HEK293T (cell line): ENCODE measurements around the gene PSMG2.

Experiments used
- CTCF ChIA-PET: fragments of 350-600 bp; formaldehyde crosslinking; extraction: SDS; loops from one replicate; lab custom pipeline; 2021; ENCODE audit warnings: antibody characterized with exemption, inconsistent platforms; lab: Yijun Ruan, JAX
- POLR2A ChIA-PET: fragments of 350-600 bp; formaldehyde crosslinking; extraction: SDS; loops from one replicate; lab custom pipeline; 2020; ENCODE audit warnings: antibody characterized with exemption, inconsistent platforms; lab: Yijun Ruan, JAX
- DNase-seq: peaks from one replicate; pipeline ENCODE4 v3.0.0; 2012; ENCODE audit warnings: mixed read lengths; ENCODE audit errors: extremely low spot score
- ARNT ChIP-seq: fragments of 450-650 bp; IDR thresholded peaks from 2 replicates; pipeline ENCODE4 v1.6.1; 2017; ENCODE audit warnings: mild to moderate bottlenecking
- BHLHE40 ChIP-seq: fragments of 450-650 bp; IDR thresholded peaks from 2 replicates; pipeline ENCODE4 v1.6.1; 2016; ENCODE audit warnings: mild to moderate bottlenecking, moderate library complexity, borderline replicate concordance
- CTBP1 ChIP-seq: fragments of 450-650 bp; IDR thresholded peaks from 2 replicates; pipeline ENCODE4 v1.6.1; 2016; ENCODE audit warnings: borderline replicate concordance
- ELF4 ChIP-seq: fragments of 450-650 bp; IDR thresholded peaks from 2 replicates; pipeline ENCODE4 v1.6.1; 2017; ENCODE audit warnings: antibody characterized with exemption
- FOXA1 ChIP-seq: fragments of 450-650 bp; IDR thresholded peaks from 2 replicates; pipeline ENCODE4 v1.6.1; 2016; ENCODE audit warnings: mild to moderate bottlenecking
- FOXK2 ChIP-seq: fragments of 450-650 bp; IDR thresholded peaks from 2 replicates; pipeline ENCODE4 v1.6.1; 2016; ENCODE audit warnings: mild to moderate bottlenecking
- FOXM1 ChIP-seq: fragments of 450-650 bp; IDR thresholded peaks from 2 replicates; pipeline ENCODE4 v1.6.1; 2017; ENCODE audit warnings: mild to moderate bottlenecking, borderline replicate concordance
- HDGF ChIP-seq: fragments of 450-650 bp; IDR thresholded peaks from 2 replicates; pipeline ENCODE4 v1.6.1; 2017; ENCODE audit warnings: antibody characterized with exemption, borderline replicate concordance
- L3MBTL2 ChIP-seq: fragments of 450-650 bp; conservative IDR thresholded peaks from 2 replicates; pipeline ENCODE4 v1.6.1; 2016; ENCODE audit warnings: mild to moderate bottlenecking
- NFRKB ChIP-seq: fragments of 450-650 bp; IDR thresholded peaks from 2 replicates; pipeline ENCODE4 v1.6.1; 2016; ENCODE audit warnings: mild to moderate bottlenecking, moderate library complexity
- SP1 ChIP-seq: fragments of 450-650 bp; IDR thresholded peaks from 2 replicates; pipeline ENCODE4 v1.6.1; 2017
- SUZ12 ChIP-seq: fragments of 450-650 bp; IDR thresholded peaks from 2 replicates; pipeline ENCODE4 v1.6.1; 2016; ENCODE audit warnings: mild to moderate bottlenecking
- TARDBP ChIP-seq: fragments of 450-650 bp; IDR thresholded peaks from 2 replicates; pipeline ENCODE4 v1.6.1; 2016
- ZNF384 ChIP-seq: fragments of 450-650 bp; IDR thresholded peaks from 2 replicates; pipeline ENCODE4 v1.6.1; 2016
- TF ChIP-seq, protein P1 (sequence below): fragments of 450-650 bp; IDR thresholded peaks from 2 replicates; pipeline ENCODE4 v1.6.1; 2016

Gene PSMG2

DNA sequence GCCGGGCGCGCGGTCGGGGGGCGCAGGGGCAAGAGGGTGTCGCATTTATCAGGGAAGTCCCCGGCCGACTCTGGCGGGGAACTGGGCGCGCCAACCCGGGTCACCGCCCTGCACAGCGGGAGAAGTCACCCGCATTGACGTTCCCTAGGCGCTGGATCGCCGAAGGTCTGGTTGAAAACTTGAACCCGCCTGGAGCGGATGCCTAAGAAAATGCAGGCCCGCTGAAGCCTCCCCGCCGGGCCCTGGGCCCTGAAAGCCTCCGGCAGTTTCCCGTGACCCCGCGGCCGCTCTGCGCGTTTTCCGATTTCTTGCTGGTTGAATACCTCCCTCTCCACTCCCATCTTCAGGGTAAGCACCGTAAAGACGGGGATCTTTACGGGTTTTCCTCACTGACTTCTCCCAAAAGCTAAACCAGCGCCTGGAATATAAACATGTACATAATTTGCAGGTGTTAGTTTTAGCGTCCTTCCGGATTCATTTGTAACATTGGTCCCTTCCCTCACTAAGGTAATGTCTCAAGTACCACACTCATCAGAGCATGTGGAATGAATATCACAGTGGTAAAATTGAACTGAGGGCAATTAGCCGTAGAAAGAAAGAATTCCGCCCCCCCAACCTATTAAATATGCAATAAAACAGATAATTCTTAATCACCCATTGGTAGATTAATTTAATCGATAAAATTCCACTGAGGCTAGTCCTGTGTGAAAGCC, 44.3 kb upstream of the PSMG2 start:
- ChIA-PET POLR2A (no interaction called here), CTCF (interaction anchor here (0.7 kb wide), 1 partner anchor 264 kb away, joined by 3 read pairs; no protein-coding TSS in a partner anchor)
- peak; percentile 23 for DNase-seq
- TF ChIP-seq SUZ12 = no peak
- TF ChIP-seq, protein P1, sequence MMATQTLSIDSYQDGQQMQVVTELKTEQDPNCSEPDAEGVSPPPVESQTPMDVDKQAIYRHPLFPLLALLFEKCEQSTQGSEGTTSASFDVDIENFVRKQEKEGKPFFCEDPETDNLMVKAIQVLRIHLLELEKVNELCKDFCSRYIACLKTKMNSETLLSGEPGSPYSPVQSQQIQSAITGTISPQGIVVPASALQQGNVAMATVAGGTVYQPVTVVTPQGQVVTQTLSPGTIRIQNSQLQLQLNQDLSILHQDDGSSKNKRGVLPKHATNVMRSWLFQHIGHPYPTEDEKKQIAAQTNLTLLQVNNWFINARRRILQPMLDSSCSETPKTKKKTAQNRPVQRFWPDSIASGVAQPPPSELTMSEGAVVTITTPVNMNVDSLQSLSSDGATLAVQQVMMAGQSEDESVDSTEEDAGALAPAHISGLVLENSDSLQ = no peak
- no peak for TF ChIP-seq TARDBP
- TF ChIP-seq ZNF384 = no peak
- no peak for TF ChIP-seq FOXA1
- no peak for TF ChIP-seq HDGF
- TF ChIP-seq FOXM1 = no peak
- TF ChIP-seq CTBP1 = no peak
- TF ChIP-seq ELF4 = no peak
- no peak for TF ChIP-seq SP1
- no peak for TF ChIP-seq FOXK2
- no peak for TF ChIP-seq ARNT
- TF ChIP-seq NFRKB = no peak
- no peak for TF ChIP-seq L3MBTL2
- TF ChIP-seq BHLHE40 = no peak

DNA sequence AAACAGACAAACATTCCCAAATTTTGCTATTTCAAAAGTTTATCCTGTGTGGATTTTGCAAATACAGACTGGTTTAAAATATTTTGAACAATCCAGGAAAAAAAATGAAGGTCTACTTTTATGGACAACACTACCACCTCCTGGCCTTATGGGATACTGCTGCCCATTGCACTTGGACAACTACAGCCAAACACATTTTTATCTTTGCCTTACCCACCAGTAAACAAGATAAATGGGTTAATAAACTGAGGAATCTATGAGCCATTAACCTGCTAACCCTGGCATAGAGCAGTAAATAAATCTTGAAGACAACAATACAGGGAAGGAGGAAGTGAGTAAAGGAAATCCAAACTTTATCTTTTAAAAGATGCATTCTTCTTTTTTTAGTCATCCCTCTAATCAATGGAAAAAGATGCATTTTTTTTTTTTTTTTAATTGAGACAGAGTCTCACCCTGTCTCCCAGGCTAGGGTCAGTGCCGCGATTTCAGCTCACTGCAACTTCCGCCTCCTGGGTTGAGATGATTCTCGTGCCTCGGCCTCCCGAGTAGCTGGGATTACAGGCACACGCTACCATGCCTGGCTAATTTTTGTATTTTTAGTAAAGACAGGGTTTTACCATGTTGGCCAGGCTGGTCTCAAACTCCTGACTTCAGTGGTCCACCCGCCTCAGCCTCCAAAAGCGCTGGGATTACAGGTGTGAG, 42.8 kb upstream of the PSMG2 start:
- ChIA-PET CTCF (interaction anchor here (1.1 kb wide), 1 partner anchor 140 kb away, joined by 3 read pairs; no protein-coding TSS in a partner anchor), POLR2A (no interaction called here)
- DNase-seq = peak; percentile 39
- TF ChIP-seq ZNF384 (0 out of 2 replicates have a peak, but pooled peaks have one; percentile 46), SP1 (no peak)
- TF ChIP-seq, protein P1 = 0 out of 2 replicates have a peak, but pooled peaks have one; percentile 12

DNA sequence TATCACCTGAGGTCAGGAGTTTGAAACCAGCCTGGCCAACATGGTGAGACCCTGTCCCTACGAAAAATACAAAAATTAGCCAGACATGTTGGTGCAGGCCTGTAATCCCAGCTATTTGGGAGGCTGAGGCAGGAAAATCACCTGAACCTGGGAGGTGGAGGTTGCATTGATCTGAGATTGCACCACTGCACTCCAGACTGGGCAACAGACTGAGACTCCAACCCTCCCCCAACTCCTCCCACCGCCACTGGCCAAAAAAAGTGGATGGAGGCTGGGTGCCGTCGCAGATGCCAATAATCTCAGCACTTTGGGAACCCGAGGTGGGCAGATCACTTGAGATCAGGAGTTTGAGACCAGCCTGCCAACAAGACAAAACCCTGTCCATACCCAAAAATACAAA, 34.8 kb upstream of the PSMG2 start:
- ChIA-PET CTCF (no interaction called here), POLR2A (no interaction called here)
- no peak for TF ChIP-seq FOXK2
- TF ChIP-seq HDGF = no peak
- TF ChIP-seq ELF4 = no peak
- TF ChIP-seq TARDBP = no peak
- TF ChIP-seq, protein P1 = no peak
- no peak for TF ChIP-seq FOXA1
- no peak for TF ChIP-seq L3MBTL2
- TF ChIP-seq FOXM1 = no peak
- no peak for TF ChIP-seq BHLHE40
- no peak for TF ChIP-seq ZNF384
- no peak for TF ChIP-seq CTBP1
- DNase-seq = no peak

DNA sequence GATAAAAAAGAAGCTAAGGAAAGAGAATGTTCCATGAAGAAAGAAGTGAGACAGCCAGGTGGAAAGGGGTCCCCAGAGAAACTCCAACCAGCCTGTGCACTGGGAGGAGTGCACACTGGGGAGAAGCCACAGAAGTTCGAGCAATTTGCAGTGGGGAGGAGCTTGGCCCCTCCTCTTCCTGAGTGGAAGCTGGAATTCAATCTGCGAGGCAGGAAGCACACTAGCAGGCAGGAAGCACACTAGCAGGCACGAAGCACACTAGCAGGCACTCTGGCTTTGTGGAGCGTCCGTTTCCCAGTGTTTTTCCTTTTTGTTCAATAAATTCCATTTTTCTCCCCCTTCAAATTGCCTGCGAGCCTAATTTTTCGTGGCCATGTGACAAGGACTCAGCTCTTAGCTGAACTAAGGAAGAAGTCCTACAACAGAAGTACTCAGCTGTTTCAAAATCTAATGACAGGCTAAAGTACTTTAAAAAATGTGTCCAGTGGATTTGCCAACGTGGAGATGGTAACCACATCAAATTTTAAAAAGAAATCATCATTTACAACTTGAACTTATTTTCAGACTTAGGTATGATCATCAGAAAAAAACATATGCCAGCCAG, 23.6 kb upstream of the PSMG2 start:
- no peak for TF ChIP-seq ARNT
- TF ChIP-seq L3MBTL2 = no peak
- POLR2A ChIA-PET = no interaction called here
- no peak for DNase-seq
- CTCF ChIA-PET = no interaction called here

DNA sequence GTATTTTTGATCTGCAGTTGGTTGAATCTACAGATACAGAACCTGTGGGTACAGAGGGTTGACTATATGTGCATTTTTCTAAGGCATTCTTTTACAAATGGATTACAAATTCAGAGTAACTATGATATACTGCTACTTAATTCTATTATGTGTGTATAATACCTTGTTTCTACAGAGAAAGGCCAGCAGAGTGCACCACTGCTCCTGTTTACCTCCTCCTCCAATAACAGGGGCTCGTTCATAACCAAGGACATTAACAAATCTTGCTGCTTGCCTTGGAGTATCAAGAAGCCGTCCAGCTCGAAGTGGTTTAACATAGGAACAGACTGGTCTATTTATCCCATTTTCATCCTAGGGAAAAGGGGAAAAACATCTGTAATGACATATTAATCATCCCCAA, 16.7 kb upstream of the PSMG2 start:
- ChIA-PET CTCF (no interaction called here), POLR2A (no interaction called here)
- no peak for TF ChIP-seq FOXK2
- no peak for TF ChIP-seq NFRKB
- TF ChIP-seq CTBP1 = no peak
- no peak for TF ChIP-seq FOXM1
- no peak for TF ChIP-seq TARDBP
- no peak for TF ChIP-seq ARNT
- no peak for TF ChIP-seq ELF4
- no peak for TF ChIP-seq ZNF384
- no peak for TF ChIP-seq FOXA1
- no peak for TF ChIP-seq BHLHE40
- peak; percentile 19 for DNase-seq

DNA sequence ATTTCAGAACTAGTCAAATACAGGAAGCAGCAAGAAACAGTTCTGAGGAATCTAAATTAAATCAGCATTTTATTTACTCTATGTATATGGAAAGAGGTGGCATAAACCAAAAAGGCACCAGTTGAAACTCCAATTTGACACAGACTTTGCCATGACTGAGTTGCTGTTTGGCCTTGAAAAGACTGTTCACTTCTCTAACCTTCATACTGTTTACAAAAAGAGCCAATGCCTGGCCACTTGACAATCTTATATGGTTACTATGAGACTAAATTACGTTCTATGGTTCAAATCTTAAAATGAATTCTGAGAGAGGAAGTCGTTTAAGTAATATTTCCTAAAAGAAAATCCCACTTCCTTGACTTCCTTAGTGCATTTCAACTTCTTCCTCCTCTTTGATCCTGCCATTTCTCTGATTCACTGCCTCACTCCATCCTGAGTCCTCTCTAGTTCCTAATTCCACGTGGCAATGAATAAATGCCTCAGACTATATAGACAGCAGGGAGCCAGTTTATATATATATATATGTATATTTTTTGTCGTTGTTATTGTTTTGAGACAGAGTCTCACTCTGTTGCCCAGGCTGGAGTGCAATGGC, 13.5 kb upstream of the PSMG2 start:
- no peak for DNase-seq
- ChIA-PET POLR2A (no interaction called here), CTCF (no interaction called here)
- TF ChIP-seq CTBP1 = no peak
- TF ChIP-seq SUZ12 = no peak
- TF ChIP-seq, protein P1 = no peak
